Fibroblast of mammary gland (primary cell): Measurements from ENCODE around the gene ABCA13.

ENCODE experiments used
- DNase-seq: peaks from one replicate; pipeline ENCODE4 v3.0.0-alpha.2; 2010; ENCODE audit warnings: low read depth
- H3K4me3 ChIP-seq: 2 replicates; pipeline ENCODE4 v1.5.1; 2011; ENCODE audit warnings: low read depth, mild to moderate bottlenecking, low read length, moderate library complexity; ENCODE audit not compliant: control insufficient read depth
- TF ChIP-seq, protein P1 (sequence below): conservative IDR thresholded peaks from 2 replicates; pipeline ENCODE4 v1.5.1; 2011; ENCODE audit warnings: low read depth, low read length, inconsistent platforms; ENCODE audit not compliant: control insufficient read depth, insufficient read depth

Gene ABCA13

DNA sequence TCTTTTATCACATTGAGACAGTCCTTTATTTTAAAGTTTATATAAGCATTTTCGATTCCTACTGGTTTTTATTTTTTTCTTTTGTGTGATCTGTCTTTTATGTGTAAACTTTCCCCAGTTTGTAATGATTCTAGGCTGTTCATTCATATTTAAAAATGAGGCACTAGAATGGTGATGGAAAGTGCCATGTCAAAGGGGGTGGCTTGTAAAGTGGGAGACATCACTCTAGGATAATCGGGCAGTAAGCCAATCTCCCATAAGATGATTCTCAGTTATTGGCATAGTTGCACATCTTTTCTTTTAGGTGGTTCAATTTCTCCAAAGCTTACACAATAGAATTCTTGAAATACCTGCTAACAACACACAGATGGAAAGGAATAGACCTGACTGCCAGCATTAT lies 90.4 kb downstream of the ABCA13 start:
- TF ChIP-seq, protein P1, sequence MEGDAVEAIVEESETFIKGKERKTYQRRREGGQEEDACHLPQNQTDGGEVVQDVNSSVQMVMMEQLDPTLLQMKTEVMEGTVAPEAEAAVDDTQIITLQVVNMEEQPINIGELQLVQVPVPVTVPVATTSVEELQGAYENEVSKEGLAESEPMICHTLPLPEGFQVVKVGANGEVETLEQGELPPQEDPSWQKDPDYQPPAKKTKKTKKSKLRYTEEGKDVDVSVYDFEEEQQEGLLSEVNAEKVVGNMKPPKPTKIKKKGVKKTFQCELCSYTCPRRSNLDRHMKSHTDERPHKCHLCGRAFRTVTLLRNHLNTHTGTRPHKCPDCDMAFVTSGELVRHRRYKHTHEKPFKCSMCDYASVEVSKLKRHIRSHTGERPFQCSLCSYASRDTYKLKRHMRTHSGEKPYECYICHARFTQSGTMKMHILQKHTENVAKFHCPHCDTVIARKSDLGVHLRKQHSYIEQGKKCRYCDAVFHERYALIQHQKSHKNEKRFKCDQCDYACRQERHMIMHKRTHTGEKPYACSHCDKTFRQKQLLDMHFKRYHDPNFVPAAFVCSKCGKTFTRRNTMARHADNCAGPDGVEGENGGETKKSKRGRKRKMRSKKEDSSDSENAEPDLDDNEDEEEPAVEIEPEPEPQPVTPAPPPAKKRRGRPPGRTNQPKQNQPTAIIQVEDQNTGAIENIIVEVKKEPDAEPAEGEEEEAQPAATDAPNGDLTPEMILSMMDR: no peak
- no peak overlapping the region for H3K4me3 ChIP-seq
- no peak for DNase-seq

DNA sequence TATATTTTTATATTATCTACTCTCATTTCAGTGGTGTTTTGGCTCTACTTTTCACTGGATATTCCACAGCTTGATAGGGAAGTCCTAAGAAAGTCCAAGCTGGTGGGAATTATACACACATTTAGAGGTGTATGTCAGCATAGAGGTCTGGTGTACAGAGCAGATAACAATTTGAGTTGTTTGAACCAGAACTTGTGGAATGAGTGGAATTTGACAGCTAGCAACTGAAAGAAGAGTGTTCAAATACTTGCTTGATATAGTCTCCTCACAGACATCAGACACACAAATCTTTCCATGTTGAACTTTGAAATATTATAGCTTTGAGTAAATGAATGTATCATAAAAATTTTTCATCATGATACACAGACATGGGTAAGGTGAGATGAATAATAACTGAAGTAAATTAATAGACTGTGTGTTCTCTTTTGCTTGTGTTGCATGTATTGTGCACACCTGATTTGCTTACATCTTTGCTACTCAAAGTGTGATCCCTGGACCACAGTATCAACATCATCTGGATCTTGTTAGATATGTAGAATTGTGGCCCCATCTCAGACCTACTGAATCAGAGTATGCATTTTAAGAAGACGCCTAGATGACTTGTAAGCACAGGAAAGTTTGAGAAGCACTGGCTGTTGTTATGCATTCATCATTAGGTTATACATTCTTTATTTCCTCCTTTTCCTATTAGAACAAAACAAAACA lies 91.5 kb downstream of the ABCA13 start:
- no peak overlapping the region for H3K4me3 ChIP-seq
- DNase-seq: no peak
- TF ChIP-seq, protein P1: no peak

DNA sequence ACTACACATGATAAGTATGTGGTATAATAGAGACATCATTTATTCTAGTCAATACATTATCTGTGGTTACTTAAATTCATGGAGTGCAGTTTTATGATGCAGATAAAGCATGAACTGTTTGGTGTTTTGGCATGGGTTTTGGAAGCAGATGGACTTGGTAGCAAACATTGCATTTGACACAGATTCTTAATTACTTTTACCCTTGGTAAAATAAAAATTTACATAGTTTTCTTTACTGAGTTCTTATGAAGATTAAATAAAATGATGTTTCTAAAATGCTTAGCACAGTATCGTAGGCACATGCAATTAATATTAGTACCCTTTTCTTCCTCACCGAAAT lies 92.0 kb downstream of the ABCA13 start:
- DNase-seq: no peak
- TF ChIP-seq, protein P1: no peak
- no peak overlapping the region for H3K4me3 ChIP-seq

DNA sequence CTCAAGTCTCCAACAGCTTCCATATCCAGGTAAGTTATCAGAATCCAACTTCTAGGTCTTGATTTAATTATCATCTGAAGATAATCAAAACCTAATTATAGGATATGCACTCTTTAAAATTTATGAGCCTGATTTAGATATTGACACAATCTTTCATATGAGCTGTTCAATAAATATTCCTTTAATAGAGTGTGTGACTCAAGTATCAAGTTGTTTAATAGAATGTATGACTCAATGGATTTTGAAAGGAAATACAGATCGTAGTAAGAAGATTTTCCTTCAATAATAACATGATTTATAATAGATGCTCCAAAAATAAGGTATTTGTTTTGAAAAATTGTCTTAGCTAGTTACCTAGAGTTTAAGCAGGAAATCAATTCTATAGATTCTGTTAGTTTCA lies 97.8 kb downstream of the ABCA13 start:
- DNase-seq: no peak
- TF ChIP-seq, protein P1: no peak
- H3K4me3 ChIP-seq: no peak overlapping the region

DNA sequence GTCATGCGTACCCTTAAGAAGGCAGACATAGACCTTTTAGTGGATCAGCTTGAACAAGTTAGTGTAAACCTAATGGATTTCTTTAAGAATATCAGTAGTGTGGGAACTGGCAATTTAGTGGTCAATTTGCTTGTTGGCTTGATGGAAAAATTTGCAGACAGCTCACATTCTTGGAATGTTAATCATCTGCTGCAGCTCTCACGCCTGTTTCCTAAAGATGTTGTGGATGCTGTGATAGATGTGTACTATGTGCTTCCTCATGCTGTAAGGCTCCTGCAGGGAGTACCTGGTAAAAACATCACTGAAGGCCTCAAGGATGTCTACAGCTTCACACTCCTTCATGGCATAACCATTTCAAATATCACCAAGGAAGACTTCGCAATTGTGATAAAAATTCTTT lies 103.4 kb downstream of the ABCA13 start:
- TF ChIP-seq, protein P1: no peak
- no peak overlapping the region for H3K4me3 ChIP-seq
- no peak for DNase-seq

DNA sequence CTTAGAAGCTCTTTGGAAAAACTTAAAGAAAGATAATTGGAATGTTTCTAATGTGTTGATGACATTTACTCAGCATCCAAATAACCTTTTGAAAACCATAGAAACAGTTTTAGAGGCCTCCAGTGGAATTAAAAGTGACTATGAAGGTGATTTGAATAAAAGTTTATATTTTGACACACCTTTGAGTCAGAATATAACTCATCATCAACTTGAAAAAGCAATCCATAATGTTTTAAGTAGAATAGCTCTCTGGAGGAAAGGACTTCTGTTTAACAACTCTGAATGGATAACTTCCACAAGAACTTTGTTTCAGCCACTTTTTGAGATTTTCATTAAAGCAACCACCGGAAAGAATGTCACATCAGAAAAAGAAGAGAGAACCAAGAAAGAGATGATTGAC lies 108.2 kb downstream of the ABCA13 start:
- H3K4me3 ChIP-seq: no peak overlapping the region
- TF ChIP-seq, protein P1: no peak
- DNase-seq: no peak

DNA sequence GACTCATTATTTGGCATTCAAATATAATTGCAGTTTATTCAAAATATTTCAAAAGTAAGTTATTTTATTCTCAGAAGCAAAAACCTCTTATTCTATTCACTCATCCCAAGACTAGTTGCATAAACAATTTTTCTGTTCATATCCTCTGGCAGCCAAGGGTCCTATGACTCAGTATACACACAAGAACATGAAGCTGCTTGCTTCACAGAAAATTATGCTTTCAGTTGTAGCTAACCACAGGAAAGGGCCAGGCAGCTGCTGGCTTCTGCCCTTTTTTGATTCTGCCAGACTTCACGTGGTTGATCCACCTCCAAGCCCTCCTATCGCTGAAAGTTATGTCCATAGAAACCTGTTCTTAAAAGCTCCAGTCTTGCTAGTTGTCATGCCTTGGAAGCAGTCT lies 108.8 kb downstream of the ABCA13 start:
- no peak overlapping the region for H3K4me3 ChIP-seq
- DNase-seq: peak; percentile 82
- TF ChIP-seq, protein P1: no peak
